KBM-7 (cell line): ENCODE measurements around the gene ATP6V1G1.
A peak's percentile ranks its signal among the peaks of the same experiment; 100 is the strongest.
"Not testable (repeated sequence)": the region's sequence is repeated elsewhere in the genome, so short reads cannot be mapped to it uniquely, and the experiment has no call there.

Experiments
- DNase-seq: peaks from one replicate; pipeline ENCODE4 v3.0.0-alpha.2; 2015
- in situ Hi-C: fragments of 300-500 bp; cut with MboI; formaldehyde crosslinking; loops from 2 replicates; pipeline ENCODE4 v1.14.3; 2020; ENCODE audit warnings: low sequenced_read_pairs, low pct_unique_long_range_greater_than_20kb, mixed read lengths

ATP6V1G1 gene

GRCh38 chr9:114574438-114574837 lies 13.1 kb upstream of the ATP6V1G1 start:
- DNase-seq: no peak
- in situ Hi-C loops: no loop called here

GRCh38 chr9:114576779-114577178 lies 10.8 kb upstream of the ATP6V1G1 start:
- in situ Hi-C loops, DNase-seq: not testable (repeated sequence)

- in situ Hi-C loops, DNase-seq: not testable (repeated sequence)
These were observed 9.4 kb upstream of the ATP6V1G1 start for GRCh38 chr9:114578134-114578533.

- in situ Hi-C loops: no loop called here
- DNase-seq: no peak
These were observed 6.9 kb upstream of the ATP6V1G1 start for GRCh38 chr9:114580609-114581193.

- DNase-seq: no peak
- in situ Hi-C loops: no loop called here
These were observed 4.0 kb upstream of the ATP6V1G1 start for GRCh38 chr9:114583371-114584155.

- in situ Hi-C loops: no loop called here
- DNase-seq: peak; percentile 31
These were observed 641 bp downstream of the ATP6V1G1 start for GRCh38 chr9:114588210-114588609.

- in situ Hi-C loops: no loop called here
- no peak for DNase-seq
These were observed 1.3 kb downstream of the ATP6V1G1 start for GRCh38 chr9:114588651-114589526.

GRCh38 chr9:114590328-114590727 lies 2.8 kb downstream of the ATP6V1G1 start:
- DNase-seq: no peak
- in situ Hi-C loops: no loop called here

GRCh38 chr9:114591291-114591787 lies 3.8 kb downstream of the ATP6V1G1 start:
- in situ Hi-C loops: no loop called here

GRCh38 chr9:114591849-114592248 lies 4.3 kb downstream of the ATP6V1G1 start:
- in situ Hi-C loops: no loop called here
- DNase-seq: no peak

More at GRCh38 chr9:114591291-114591787, 3.8 kb downstream of the ATP6V1G1 start:
- no peak for DNase-seq

GRCh38 chr9:114592356-114592755 lies 4.8 kb downstream of the ATP6V1G1 start:
- peak; percentile 92 for DNase-seq
- in situ Hi-C loops: no loop called here

- in situ Hi-C loops: no loop called here
- DNase-seq: no peak
These were observed 6.6 kb downstream of the ATP6V1G1 start for GRCh38 chr9:114594136-114594535.

GRCh38 chr9:114600502-114601248 lies 13.1 kb downstream of the ATP6V1G1 start:
- in situ Hi-C loops: not testable (repeated sequence)

GRCh38 chr9:114601787-114602186 lies 14.2 kb downstream of the ATP6V1G1 start:
- DNase-seq, in situ Hi-C loops: not testable (repeated sequence)

More at GRCh38 chr9:114600502-114601248, 13.1 kb downstream of the ATP6V1G1 start:
- not testable (repeated sequence) for DNase-seq

GRCh38 chr9:114602620-114603019 lies 15.1 kb downstream of the ATP6V1G1 start:
- in situ Hi-C loops: no loop called here
- no peak for DNase-seq

GRCh38 chr9:114603248-114603647 lies 15.7 kb downstream of the ATP6V1G1 start:
- in situ Hi-C loops: no loop called here
- DNase-seq: no peak

GRCh38 chr9:114604989-114605388 lies 17.4 kb downstream of the ATP6V1G1 start:
- in situ Hi-C loops: no loop called here
- no peak for DNase-seq

GRCh38 chr9:114606068-114606467 lies 18.5 kb downstream of the ATP6V1G1 start:
- DNase-seq: no peak
- in situ Hi-C loops: no loop called here
